Measurements from ENCODE around the gene NCOA1. TPM values are rescaled to one million over a fixed set of nuclear protein-coding genes. Genes with fewer than 3 reads are reported as not detected.
"Not testable (repeated sequence)": the region's sequence is repeated elsewhere in the genome, so short reads cannot be mapped to it uniquely, and the experiment has no call there.

NCOA1 gene
- total and polyA plus RNA-seq, 12 donors: 8.6 to 36.7 (median 32.0) TPM

DNA sequence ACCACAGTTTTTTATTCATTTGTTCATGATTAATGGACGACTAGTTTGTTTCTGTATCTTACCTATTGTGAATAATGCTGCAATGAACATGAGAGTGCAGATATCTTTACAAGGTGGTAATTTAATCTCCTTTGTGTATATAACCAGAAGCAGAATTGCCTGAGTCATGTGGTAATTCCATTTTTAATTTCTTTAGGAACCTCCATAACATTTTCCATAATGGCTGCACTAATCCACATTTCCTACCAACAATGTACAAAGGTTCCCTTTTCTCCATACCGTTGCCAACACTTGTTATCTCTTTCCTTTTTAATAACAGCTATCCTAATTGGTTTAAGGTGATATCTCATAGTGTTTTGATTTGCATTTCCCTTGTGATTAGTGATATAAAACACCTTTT is 36.5 kb downstream of the NCOA1 start:
- H3K27ac ChIP-seq: no peak overlapping the region

DNA sequence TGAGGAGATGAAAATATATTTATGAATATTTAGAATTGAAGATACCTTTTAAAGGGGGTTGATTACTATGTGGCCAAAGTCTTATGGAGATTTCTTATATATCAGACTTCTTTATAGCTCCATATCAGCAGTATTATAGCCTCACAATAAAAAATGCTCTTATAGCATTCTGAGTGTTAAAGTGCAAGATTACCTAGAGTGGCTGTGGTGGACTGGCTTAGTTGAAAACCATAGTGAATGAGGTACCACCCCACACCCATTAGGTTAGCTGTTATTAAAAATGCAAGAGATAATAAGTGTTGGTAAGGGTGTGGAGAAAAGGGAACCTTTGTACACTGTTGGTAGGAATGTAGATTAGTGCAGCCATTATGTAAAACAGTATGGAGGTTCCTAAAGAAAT is 39.7 kb downstream of the NCOA1 start:
- intact Hi-C loops (cut with DNase I): no loop called here
- ATAC-seq (no peak), DNase-seq (no peak)
- no peak overlapping the region for H3K4me3 ChIP-seq
- peaks cover 0 to 58% (median 2%) of the 10 kb centered on the region in 11 donors for H3K9me3 ChIP-seq
- H3K36me3 ChIP-seq: no peaks in the 10 kb centered on the region
- H3K27me3 ChIP-seq: no peaks in the 10 kb centered on the region
- no peak overlapping the region for H3K27ac ChIP-seq
- peaks cover 0 to under 1% (median 0%) of the 10 kb centered on the region in 9 donors for H3K4me1 ChIP-seq
- TF ChIP-seq, protein P1, sequence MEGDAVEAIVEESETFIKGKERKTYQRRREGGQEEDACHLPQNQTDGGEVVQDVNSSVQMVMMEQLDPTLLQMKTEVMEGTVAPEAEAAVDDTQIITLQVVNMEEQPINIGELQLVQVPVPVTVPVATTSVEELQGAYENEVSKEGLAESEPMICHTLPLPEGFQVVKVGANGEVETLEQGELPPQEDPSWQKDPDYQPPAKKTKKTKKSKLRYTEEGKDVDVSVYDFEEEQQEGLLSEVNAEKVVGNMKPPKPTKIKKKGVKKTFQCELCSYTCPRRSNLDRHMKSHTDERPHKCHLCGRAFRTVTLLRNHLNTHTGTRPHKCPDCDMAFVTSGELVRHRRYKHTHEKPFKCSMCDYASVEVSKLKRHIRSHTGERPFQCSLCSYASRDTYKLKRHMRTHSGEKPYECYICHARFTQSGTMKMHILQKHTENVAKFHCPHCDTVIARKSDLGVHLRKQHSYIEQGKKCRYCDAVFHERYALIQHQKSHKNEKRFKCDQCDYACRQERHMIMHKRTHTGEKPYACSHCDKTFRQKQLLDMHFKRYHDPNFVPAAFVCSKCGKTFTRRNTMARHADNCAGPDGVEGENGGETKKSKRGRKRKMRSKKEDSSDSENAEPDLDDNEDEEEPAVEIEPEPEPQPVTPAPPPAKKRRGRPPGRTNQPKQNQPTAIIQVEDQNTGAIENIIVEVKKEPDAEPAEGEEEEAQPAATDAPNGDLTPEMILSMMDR (IDR thresholded peaks at IDR 0.05): no peak

More for the DNA sequence above, 36.5 kb downstream of the NCOA1 start:
- Histone ChIP-seq H3K4me1 (peaks cover 0 to 5% (median 0%) of the 10 kb centered on the region in 9 donors), H3K9me3 (peaks cover 0 to 44% (median 2%) of the 10 kb centered on the region in 11 donors), H3K4me3 (no peak overlapping the region), H3K36me3 (peaks cover 0 to 4% (median 0%) of the 10 kb centered on the region in 9 donors), H3K27me3 (no peaks in the 10 kb centered on the region)
- DNase-seq (no peak), ATAC-seq (no peak)
- WGBS, 2 donors: 68 to 74% methylated on average over 2 of the region's 2 CpGs
- TF ChIP-seq, protein P1 (IDR thresholded peaks at IDR 0.05): no peak
- intact Hi-C loops (cut with DNase I): no loop called here

DNA sequence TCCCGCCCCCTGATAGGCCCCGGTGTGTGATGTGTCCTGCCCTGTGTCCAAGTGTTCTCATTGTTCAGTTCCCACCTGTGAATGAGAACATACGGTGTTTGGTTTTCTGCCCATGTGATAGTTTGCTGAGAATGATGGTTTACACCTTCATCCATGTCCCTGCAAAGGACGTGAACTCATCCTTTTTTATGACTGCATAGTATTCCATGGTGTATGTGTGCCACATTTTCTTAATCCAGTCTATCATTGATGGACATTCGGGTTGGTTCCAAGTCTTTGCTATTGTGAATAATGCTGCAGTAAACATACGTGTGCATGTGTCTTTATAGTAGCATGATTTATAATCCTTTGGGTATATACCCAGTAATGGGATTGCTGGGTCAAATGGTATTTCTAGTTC is 40.6 kb downstream of the NCOA1 start:
- H3K36me3 ChIP-seq; intact Hi-C loops (cut with DNase I); H3K27ac ChIP-seq; H3K4me3 ChIP-seq; ATAC-seq; DNase-seq; H3K4me1 ChIP-seq; H3K27me3 ChIP-seq: not testable (repeated sequence)
- H3K9me3 ChIP-seq: peaks cover 0 to 59% (median 2%) of the 10 kb centered on the region in 11 donors
- 91 to 95% methylated on average over 6 of the region's 6 CpGs for WGBS, 2 donors

DNA sequence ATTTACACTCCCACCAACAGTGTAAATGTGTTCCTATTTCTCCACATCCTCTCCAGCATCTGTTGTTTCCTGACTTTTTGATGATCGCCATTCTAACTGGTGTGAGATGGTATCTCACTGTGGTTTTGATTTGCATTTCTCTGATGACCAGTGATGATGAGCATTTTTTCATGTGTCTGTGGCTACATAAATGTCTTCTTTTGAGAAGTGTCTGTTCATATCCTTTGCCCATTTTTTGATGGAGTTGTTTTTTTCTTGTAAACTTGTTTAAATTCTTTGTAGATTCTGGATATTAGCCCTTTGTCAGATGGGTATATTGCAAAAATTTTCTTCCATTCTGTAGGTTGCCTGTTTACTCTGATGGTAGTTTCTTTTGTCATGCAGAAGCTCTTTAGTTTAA is 41.0 kb downstream of the NCOA1 start:
- DNase-seq; H3K4me1 ChIP-seq; H3K36me3 ChIP-seq; ATAC-seq; H3K4me3 ChIP-seq; intact Hi-C loops (cut with DNase I); H3K27me3 ChIP-seq; H3K27ac ChIP-seq: not testable (repeated sequence)
- peaks cover 0 to 59% (median 2%) of the 10 kb centered on the region in 11 donors for H3K9me3 ChIP-seq
- WGBS, 2 donors: 91 to 94% methylated on average over 1 of the region's 1 CpG

DNA sequence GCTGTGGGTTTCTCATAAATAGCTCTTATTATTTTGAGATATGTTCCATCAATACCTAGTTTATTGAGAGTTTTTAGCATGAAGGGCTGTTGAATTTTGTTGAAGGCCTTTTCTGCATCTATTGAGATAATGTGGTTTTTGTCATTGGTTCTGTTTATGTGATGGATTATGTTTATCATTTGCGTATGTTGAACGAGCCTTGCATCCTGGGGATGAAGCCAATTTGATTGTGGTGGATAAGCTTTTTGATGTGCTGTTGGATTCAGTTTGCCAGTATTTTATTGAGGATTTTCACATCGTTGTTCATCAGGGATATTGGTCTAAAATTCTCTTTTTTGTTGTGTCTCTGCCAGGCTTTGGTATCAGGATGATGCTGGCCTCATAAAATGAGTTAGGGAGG is 42.5 kb downstream of the NCOA1 start:
- 92 to 96% methylated on average over 3 of the region's 3 CpGs for WGBS, 2 donors
- H3K27ac ChIP-seq; H3K27me3 ChIP-seq; H3K4me3 ChIP-seq; H3K4me1 ChIP-seq; ATAC-seq; H3K36me3 ChIP-seq; DNase-seq; intact Hi-C loops (cut with DNase I): not testable (repeated sequence)
- peaks cover 0 to 50% (median 2%) of the 10 kb centered on the region in 11 donors for H3K9me3 ChIP-seq

DNA sequence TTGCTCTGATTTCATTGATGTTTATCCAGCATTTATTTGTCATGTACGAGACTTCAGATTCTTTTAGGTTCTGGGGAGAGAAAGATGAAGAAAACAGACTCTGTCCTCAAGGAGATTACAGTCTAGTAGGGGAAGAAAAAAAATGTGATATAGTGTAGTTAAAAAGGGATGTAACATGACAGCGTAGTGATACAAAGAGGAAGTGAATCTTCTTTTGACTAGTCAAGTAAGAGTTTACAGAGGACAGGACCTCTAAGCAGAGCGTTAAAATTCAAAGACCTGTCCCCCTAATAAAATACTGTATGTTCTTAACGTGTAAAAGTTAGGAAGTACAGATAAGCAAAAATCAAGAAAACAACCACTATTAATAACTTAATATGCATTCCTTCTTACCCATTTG is 47.7 kb downstream of the NCOA1 start:
- H3K9me3 ChIP-seq: peaks cover 0 to 26% (median 0%) of the 10 kb centered on the region in 11 donors
- H3K4me1 ChIP-seq: peaks cover 0 to 21% (median 0%) of the 10 kb centered on the region in 9 donors
- TF ChIP-seq, protein P1 (IDR thresholded peaks at IDR 0.05): no peak
- ATAC-seq (no peak), DNase-seq (no peak)
- WGBS, 2 donors: 94 to 96% methylated on average over 4 of the region's 4 CpGs
- peaks cover 0 to 6% (median 0%) of the 10 kb centered on the region in 9 donors for H3K36me3 ChIP-seq
- no peak overlapping the region for H3K4me3 ChIP-seq
- H3K27ac ChIP-seq: no peak overlapping the region
- intact Hi-C loops (cut with DNase I): no loop called here
- H3K27me3 ChIP-seq: no peaks in the 10 kb centered on the region
